BLaER1 (cell line): ENCODE measurements around the gene ARFGAP2.

Source experiments
- H3K27ac ChIP-seq: shearing (Covaris generic); formaldehyde crosslinking; 2 replicates; pipeline ENCODE4 v1.8.1; 2022
- H3K27me3 ChIP-seq: shearing (Covaris generic); formaldehyde crosslinking; 2 replicates; pipeline ENCODE4 v1.8.1; 2022
- H3K36me3 ChIP-seq: shearing (Covaris generic); formaldehyde crosslinking; 2 replicates; pipeline ENCODE4 v1.8.1; 2022
- H3K4me1 ChIP-seq: shearing (Covaris generic); formaldehyde crosslinking; 2 replicates; pipeline ENCODE4 v1.8.1; 2022
- H3K4me2 ChIP-seq: shearing (Covaris generic); formaldehyde crosslinking; 2 replicates; pipeline ENCODE4 v1.8.1; 2022
- H3K4me3 ChIP-seq: shearing (Covaris generic); formaldehyde crosslinking; 2 replicates; pipeline ENCODE4 v1.8.1; 2022
- H3K9ac ChIP-seq: shearing (Covaris generic); formaldehyde crosslinking; 2 replicates; pipeline ENCODE4 v1.8.1; 2022
- H3K9me3 ChIP-seq: shearing (Covaris generic); formaldehyde crosslinking; 2 replicates; pipeline ENCODE4 v1.8.1; 2022
- H4K20me1 ChIP-seq: shearing (Covaris generic); formaldehyde crosslinking; 2 replicates; pipeline ENCODE4 v1.8.1; 2022
- Cebpa-rat ChIP-seq: shearing (Covaris generic); IDR thresholded peaks from 2 replicates; pipeline ENCODE4 v1.8.1; 2022

The ARFGAP2 gene

GRCh38 chr11:47158242-47158641, 18.4 kb downstream of the ARFGAP2 start:
- peaks cover 55% of the 10 kb centered on the region for H4K20me1 ChIP-seq
- peaks cover 43% of the 10 kb centered on the region for H3K4me1 ChIP-seq
- H3K36me3 ChIP-seq = peaks cover 69% of the 10 kb centered on the region
- H3K4me2 ChIP-seq = no peak overlapping the region
- no peaks in the 10 kb centered on the region for H3K27me3 ChIP-seq
- H3K9ac ChIP-seq = no peak overlapping the region; the same call in 1 of the 2 replicates
- no peak overlapping the region for H3K4me3 ChIP-seq
- H3K9me3 ChIP-seq = no peaks in the 10 kb centered on the region
- no peak for TF ChIP-seq Cebpa-rat
- H3K27ac ChIP-seq = no peak overlapping the region

- TF ChIP-seq Cebpa-rat = no peak
- H3K9ac ChIP-seq = no peak overlapping the region
- no peak overlapping the region for H3K4me3 ChIP-seq
- H4K20me1 ChIP-seq = peaks cover 54% of the 10 kb centered on the region
- no peaks in the 10 kb centered on the region for H3K27me3 ChIP-seq
- no peaks in the 10 kb centered on the region for H3K9me3 ChIP-seq
- peaks cover 48% of the 10 kb centered on the region for H3K4me1 ChIP-seq
- peaks cover 65% of the 10 kb centered on the region for H3K36me3 ChIP-seq
- H3K4me2 ChIP-seq = no peak overlapping the region
- H3K27ac ChIP-seq = no peak overlapping the region
Observed at GRCh38 chr11:47157805-47158204, 18.9 kb downstream of the ARFGAP2 start.

- peaks cover 56% of the 10 kb centered on the region for H3K36me3 ChIP-seq
- no peak for TF ChIP-seq Cebpa-rat
- no peak overlapping the region for H3K9ac ChIP-seq
- H3K4me2 ChIP-seq = no peak overlapping the region
- H3K27ac ChIP-seq = no peak overlapping the region
- peaks cover 54% of the 10 kb centered on the region for H4K20me1 ChIP-seq
- no peak overlapping the region for H3K4me3 ChIP-seq
- peaks cover 56% of the 10 kb centered on the region for H3K4me1 ChIP-seq
- H3K9me3 ChIP-seq = no peaks in the 10 kb centered on the region
- no peaks in the 10 kb centered on the region for H3K27me3 ChIP-seq
Observed at GRCh38 chr11:47156951-47157350, 19.7 kb downstream of the ARFGAP2 start.

- H3K4me1 ChIP-seq = peaks cover 60% of the 10 kb centered on the region
- peak overlapping the region; percentile 75 for H3K4me2 ChIP-seq
- H3K27ac ChIP-seq = no peak overlapping the region
- H4K20me1 ChIP-seq = peaks cover 54% of the 10 kb centered on the region
- no peak overlapping the region for H3K4me3 ChIP-seq
- no peak for TF ChIP-seq Cebpa-rat
- H3K27me3 ChIP-seq = no peaks in the 10 kb centered on the region
- peak overlapping the region; percentile 9; the same call in 1 of the 2 replicates for H3K9ac ChIP-seq
- peaks cover 52% of the 10 kb centered on the region for H3K36me3 ChIP-seq
- no peaks in the 10 kb centered on the region for H3K9me3 ChIP-seq
Observed at GRCh38 chr11:47156333-47156732, 20.3 kb downstream of the ARFGAP2 start.

- Histone ChIP-seq H3K4me1 (peaks cover 60% of the 10 kb centered on the region), H3K27me3 (no peaks in the 10 kb centered on the region), H3K9ac (peak overlapping the region; percentile 9; the same call in 1 of the 2 replicates), H3K36me3 (peaks cover 47% of the 10 kb centered on the region), H3K4me3 (no peak overlapping the region), H4K20me1 (peaks cover 49% of the 10 kb centered on the region), H3K27ac (no peak overlapping the region), H3K9me3 (no peaks in the 10 kb centered on the region), H3K4me2 (peak overlapping the region; percentile 75)
- TF ChIP-seq Cebpa-rat = no peak
Observed at GRCh38 chr11:47155879-47156278, 20.8 kb downstream of the ARFGAP2 start.

GRCh38 chr11:47154616-47155570, 21.8 kb downstream of the ARFGAP2 start:
- no peak overlapping the region; the same call in 1 of the 2 replicates for H3K9ac ChIP-seq

GRCh38 chr11:47152953-47153950, 23.4 kb downstream of the ARFGAP2 start:
- no peak overlapping the region for H3K9ac ChIP-seq
- no peak overlapping the region for H3K4me3 ChIP-seq
- peaks cover 36% of the 10 kb centered on the region for H3K36me3 ChIP-seq
- H3K4me2 ChIP-seq = peak overlapping the region; percentile 75
- TF ChIP-seq Cebpa-rat = no peak
- no peaks in the 10 kb centered on the region for H3K9me3 ChIP-seq
- peaks cover 51% of the 10 kb centered on the region for H4K20me1 ChIP-seq
- no peaks in the 10 kb centered on the region for H3K27me3 ChIP-seq
- H3K27ac ChIP-seq = no peak overlapping the region
- peaks cover 71% of the 10 kb centered on the region for H3K4me1 ChIP-seq

More at GRCh38 chr11:47154616-47155570, 21.8 kb downstream of the ARFGAP2 start:
- Histone ChIP-seq H3K36me3 (peaks cover 37% of the 10 kb centered on the region), H3K9me3 (no peaks in the 10 kb centered on the region), H3K4me2 (peak overlapping the region; percentile 75), H3K27ac (no peak overlapping the region), H3K4me1 (peaks cover 65% of the 10 kb centered on the region), H3K4me3 (no peak overlapping the region), H3K27me3 (no peaks in the 10 kb centered on the region), H4K20me1 (peaks cover 45% of the 10 kb centered on the region)
- no peak for TF ChIP-seq Cebpa-rat

- TF ChIP-seq Cebpa-rat = no peak
- Histone ChIP-seq H3K4me1 (peaks cover 69% of the 10 kb centered on the region), H3K9me3 (no peaks in the 10 kb centered on the region), H3K4me3 (no peak overlapping the region), H3K27ac (no peak overlapping the region), H3K27me3 (no peaks in the 10 kb centered on the region), H3K9ac (no peak overlapping the region), H4K20me1 (peaks cover 51% of the 10 kb centered on the region), H3K4me2 (peak overlapping the region; percentile 75), H3K36me3 (peaks cover 35% of the 10 kb centered on the region)
Observed at GRCh38 chr11:47152126-47152952, 24.3 kb downstream of the ARFGAP2 start.

- Histone ChIP-seq H3K27me3 (no peaks in the 10 kb centered on the region), H3K27ac (no peak overlapping the region), H3K4me2 (peak overlapping the region; percentile 36; the same call in 1 of the 2 replicates), H3K4me1 (peaks cover 48% of the 10 kb centered on the region), H3K9ac (no peak overlapping the region), H4K20me1 (peaks cover 44% of the 10 kb centered on the region), H3K4me3 (no peak overlapping the region), H3K36me3 (peaks cover 22% of the 10 kb centered on the region; the same call in 1 of the 2 replicates), H3K9me3 (no peaks in the 10 kb centered on the region)
- TF ChIP-seq Cebpa-rat = no peak
Observed at GRCh38 chr11:47149782-47150181, 26.9 kb downstream of the ARFGAP2 start.
